Choroid plexus epithelial cell (primary cell): ENCODE data around the gene EPS8L1.

Experiments
- DNase-seq: peaks from one replicate; pipeline ENCODE4 v3.0.0-alpha.2; 2010; ENCODE audit warnings: low read depth
- H3K4me3 ChIP-seq: 2 replicates; pipeline ENCODE4 v1.5.1; 2011; ENCODE audit warnings: low read depth, mild to moderate bottlenecking, control low read depth, low read length, moderate library complexity
- TF ChIP-seq, protein P1 (sequence below): conservative IDR thresholded peaks from 2 replicates; pipeline ENCODE4 v1.5.1; 2011; ENCODE audit warnings: low read depth, mild to moderate bottlenecking, control low read depth, inconsistent platforms, low read length, moderate library complexity

EPS8L1 gene

DNA sequence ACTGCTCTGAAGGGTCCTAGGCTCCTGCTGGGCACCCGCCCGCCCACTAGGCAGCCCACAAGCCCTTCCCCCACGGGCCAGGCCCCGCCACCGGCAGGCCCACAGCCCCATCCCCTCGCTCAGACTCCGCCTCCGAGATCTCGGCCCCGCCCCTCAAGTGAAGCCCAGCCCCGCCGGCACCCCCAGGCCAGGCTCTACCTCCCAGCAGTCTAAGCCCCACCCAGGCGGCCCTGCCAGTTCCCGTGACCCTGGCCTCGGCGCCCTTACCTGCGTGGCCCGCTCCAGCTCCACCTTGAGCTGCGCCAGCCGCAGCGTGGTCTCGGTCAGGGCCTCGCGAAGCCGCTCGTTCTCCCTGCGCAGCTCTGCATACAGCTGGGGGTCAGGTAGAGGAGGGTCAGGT, 16.3 kb downstream of the EPS8L1 start:
- TF ChIP-seq, protein P1, sequence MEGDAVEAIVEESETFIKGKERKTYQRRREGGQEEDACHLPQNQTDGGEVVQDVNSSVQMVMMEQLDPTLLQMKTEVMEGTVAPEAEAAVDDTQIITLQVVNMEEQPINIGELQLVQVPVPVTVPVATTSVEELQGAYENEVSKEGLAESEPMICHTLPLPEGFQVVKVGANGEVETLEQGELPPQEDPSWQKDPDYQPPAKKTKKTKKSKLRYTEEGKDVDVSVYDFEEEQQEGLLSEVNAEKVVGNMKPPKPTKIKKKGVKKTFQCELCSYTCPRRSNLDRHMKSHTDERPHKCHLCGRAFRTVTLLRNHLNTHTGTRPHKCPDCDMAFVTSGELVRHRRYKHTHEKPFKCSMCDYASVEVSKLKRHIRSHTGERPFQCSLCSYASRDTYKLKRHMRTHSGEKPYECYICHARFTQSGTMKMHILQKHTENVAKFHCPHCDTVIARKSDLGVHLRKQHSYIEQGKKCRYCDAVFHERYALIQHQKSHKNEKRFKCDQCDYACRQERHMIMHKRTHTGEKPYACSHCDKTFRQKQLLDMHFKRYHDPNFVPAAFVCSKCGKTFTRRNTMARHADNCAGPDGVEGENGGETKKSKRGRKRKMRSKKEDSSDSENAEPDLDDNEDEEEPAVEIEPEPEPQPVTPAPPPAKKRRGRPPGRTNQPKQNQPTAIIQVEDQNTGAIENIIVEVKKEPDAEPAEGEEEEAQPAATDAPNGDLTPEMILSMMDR, result no peak
- no peak for DNase-seq
- no peak overlapping the region for H3K4me3 ChIP-seq

GRCh38 chr19:55092423-55093318, 17.0 kb downstream of the EPS8L1 start:
- no peak overlapping the region for H3K4me3 ChIP-seq
- DNase-seq, result no peak
- TF ChIP-seq, protein P1, result no peak

GRCh38 chr19:55094456-55095259, 19.0 kb downstream of the EPS8L1 start:
- DNase-seq, result no peak
- TF ChIP-seq, protein P1, result no peak
- no peak overlapping the region for H3K4me3 ChIP-seq

DNA sequence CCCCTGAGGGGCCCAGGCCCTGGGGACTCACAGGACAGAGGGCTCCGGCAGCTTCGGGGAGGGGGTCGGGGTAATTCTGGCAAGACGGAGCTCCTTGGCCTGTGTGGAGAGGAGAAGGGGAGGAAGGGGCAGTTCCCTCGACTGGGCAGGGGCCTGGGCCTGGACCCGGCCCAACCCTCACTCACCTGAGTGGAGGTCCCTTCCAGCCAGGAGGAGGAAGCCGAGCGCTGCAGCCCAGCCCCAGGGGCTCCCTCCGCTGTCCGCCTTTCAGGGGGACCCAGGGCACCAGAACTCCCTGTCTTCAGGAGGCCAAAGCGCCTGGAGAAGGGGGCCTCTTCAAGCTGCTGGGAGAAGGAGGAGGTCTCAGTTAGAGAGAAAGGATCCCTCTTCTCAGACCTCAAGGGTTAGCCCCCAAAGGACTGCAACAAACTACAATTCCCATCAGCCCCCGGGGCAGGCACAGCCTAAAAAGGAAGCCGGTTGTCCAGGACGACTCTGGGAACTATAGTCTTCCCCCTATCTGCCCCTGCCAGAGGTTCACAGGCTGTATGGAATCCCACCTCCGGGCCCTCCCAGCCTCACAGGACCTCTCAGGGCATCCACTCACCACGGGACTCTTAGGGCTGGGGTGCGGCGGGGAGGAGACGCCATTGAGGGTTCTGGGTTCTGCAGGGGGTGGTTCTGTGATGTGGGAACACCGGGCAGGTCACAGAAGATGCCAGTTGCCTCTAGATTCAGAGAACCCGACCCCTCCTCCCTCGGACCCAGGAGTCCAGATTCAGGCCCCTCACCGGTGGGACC, 19.8 kb downstream of the EPS8L1 start:
- DNase-seq, result no peak
- TF ChIP-seq, protein P1, result no peak
- no peak overlapping the region for H3K4me3 ChIP-seq

DNA sequence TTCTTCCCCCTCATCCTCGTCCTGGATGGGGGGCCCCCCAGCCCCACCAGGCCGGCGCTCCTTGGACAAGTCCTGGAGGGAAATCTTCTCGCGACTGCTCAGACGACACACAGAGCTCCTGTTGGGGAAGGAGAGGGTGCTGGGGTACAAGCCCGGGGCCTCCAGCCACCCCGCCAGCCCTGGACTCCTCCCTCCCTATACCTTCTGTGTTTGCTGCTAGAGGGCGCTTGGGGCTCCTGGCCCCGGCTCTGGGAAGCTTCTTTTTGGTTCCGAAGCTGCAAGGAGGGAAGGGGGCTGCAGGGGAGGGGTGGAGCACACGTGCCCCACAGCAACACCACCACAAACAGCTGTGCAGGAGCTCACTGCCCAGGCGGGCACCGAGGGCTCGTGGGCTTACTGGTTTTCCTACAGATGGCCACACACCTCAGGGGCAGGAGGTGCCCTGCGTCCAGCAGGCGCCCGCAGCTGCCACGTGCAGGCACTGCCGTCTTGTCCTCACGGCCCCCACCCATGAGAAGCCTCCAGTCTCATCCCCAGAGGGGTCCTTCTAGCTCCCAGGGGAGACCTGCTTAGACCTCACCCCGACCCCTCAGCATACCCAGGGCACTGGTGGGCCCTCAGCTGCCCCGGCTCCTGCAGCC, 20.5 kb downstream of the EPS8L1 start:
- no peak overlapping the region for H3K4me3 ChIP-seq
- DNase-seq, result no peak
- TF ChIP-seq, protein P1, result no peak
